GM13976 (cell line): ENCODE data around the gene GXYLT2.

ENCODE experiments used
- DNase-seq: peaks from one replicate; pipeline ENCODE4 v3.0.0; 2012; ENCODE audit warnings: low spot score
- CTCF ChIP-seq: IDR thresholded peaks from 2 replicates; pipeline ENCODE4 v1.5.1; 2012; ENCODE audit warnings: borderline replicate concordance, mild to moderate bottlenecking; ENCODE audit not compliant: insufficient read depth; ENCODE audit errors: extremely low read depth, missing control alignments, control extremely low read depth
- in situ Hi-C: fragments of 300-500 bp; cut with MboI; formaldehyde crosslinking; loops from one replicate; pipeline ENCODE4 v1.12.0; 2022; ENCODE audit warnings: low sequenced_read_pairs, mixed read lengths, inconsistent platforms; ENCODE audit not compliant: unreplicated experiment

The GXYLT2 gene

GRCh38 chr3:72887705-72888545 is at the start of gene GXYLT2:
Gene GXYLT2, plus strand, starts transcription at chr3:72888046. Its CDS starts 188 bp downstream, at chr3:72888234.
- in situ Hi-C loops, result no loop called here
- no peak for TF ChIP-seq CTCF
- peak; percentile 78 for DNase-seq

GRCh38 chr3:72839057-72839456 is 48.8 kb upstream of the GXYLT2 start:
- no peak for TF ChIP-seq CTCF
- in situ Hi-C loops, result no loop called here
- no peak for DNase-seq

- TF ChIP-seq CTCF, result no peak
- peak; percentile 41 for DNase-seq
- in situ Hi-C loops, result no loop called here
These were observed 43.3 kb upstream of the GXYLT2 start for GRCh38 chr3:72844436-72844993.

GRCh38 chr3:72846166-72846565 is 41.7 kb upstream of the GXYLT2 start:
- in situ Hi-C loops, result no loop called here
- no peak for DNase-seq
- TF ChIP-seq CTCF, result no peak

GRCh38 chr3:72847282-72847681 is 40.6 kb upstream of the GXYLT2 start:
- in situ Hi-C loops, result no loop called here

More at GRCh38 chr3:72847282-72847681, 40.6 kb upstream of the GXYLT2 start:
- no peak for TF ChIP-seq CTCF
- DNase-seq, result no peak
